ENCODE data around the gene SNX24.

The SNX24 gene

GRCh38 chr5:123037104-123037418, 191.6 kb downstream of the SNX24 start:
- TF ChIP-seq FEZF1 (tag by site-specific recombination; IDR thresholded peaks at IDR 0.05) (no peak), ZNF157 (tag by site-specific recombination; IDR thresholded peaks at IDR 0.05) (no peak), ZNF837 (tag by site-specific recombination; IDR thresholded peaks at IDR 0.05) (no peak), ZBTB20 (tag by site-specific recombination; IDR thresholded peaks at IDR 0.05) (no peak), SCRT2 (tag by site-specific recombination; IDR thresholded peaks at IDR 0.05) (peak; percentile 91), ZNF747 (tag by site-specific recombination; IDR thresholded peaks at IDR 0.05) (no peak), BCL6B (tag by site-specific recombination; IDR thresholded peaks at IDR 0.05) (no peak), SP3 (tag by site-specific recombination; IDR thresholded peaks at IDR 0.05) (no peak), ZNF654 (tag by site-specific recombination; IDR thresholded peaks at IDR 0.05; ENCODE audit: low read depth) (no peak), ZFP37 (tag by site-specific recombination; IDR thresholded peaks at IDR 0.05) (peak; percentile 70; the same call in 1 of the 2 replicates), ZNF777 (tag by site-specific recombination; IDR thresholded peaks at IDR 0.05; ENCODE audit: borderline replicate concordance) (peak; percentile 94), PRDM4 (tag by site-specific recombination; IDR thresholded peaks at IDR 0.05) (peak; percentile 71), ZNF561 (tag by site-specific recombination; IDR thresholded peaks at IDR 0.05; ENCODE audit: borderline replicate concordance) (no peak), ZNF501 (tag by site-specific recombination; IDR thresholded peaks at IDR 0.05) (0 out of 2 replicates have a peak, but pooled peaks have one; percentile 40), TCF7L2 (IDR thresholded peaks at IDR 0.05; ENCODE audit: borderline replicate concordance, low read depth, low read length) (no peak), ZBTB17 (tag by site-specific recombination; IDR thresholded peaks at IDR 0.05) (peak; percentile 7; the same call in 1 of the 2 replicates), PRDM6 (tag by site-specific recombination; IDR thresholded peaks at IDR 0.05) (0 out of 2 replicates have a peak, but pooled peaks have one; percentile 15), ZNF596 (tag by site-specific recombination; IDR thresholded peaks at IDR 0.05) (0 out of 2 replicates have a peak, but pooled peaks have one; percentile 4), ZNF792 (tag by site-specific recombination; IDR thresholded peaks at IDR 0.05) (no peak), ZNF514 (tag by site-specific recombination; IDR thresholded peaks at IDR 0.05) (no peak), ZNF10 (tag by site-specific recombination; IDR thresholded peaks at IDR 0.05) (no peak), ZBTB26 (tag by site-specific recombination; optimal IDR thresholded peaks at IDR 0.05) (no peak), REPIN1 (tag by site-specific recombination; IDR thresholded peaks at IDR 0.05; ENCODE audit: low read depth) (no peak), SCRT1 (tag by site-specific recombination; IDR thresholded peaks at IDR 0.05; ENCODE audit: borderline replicate concordance) (peak; percentile 55; the same call in 1 of the 2 replicates), ZNF624 (tag by site-specific recombination; IDR thresholded peaks at IDR 0.05) (no peak), ZNF266 (tag by site-specific recombination; IDR thresholded peaks at IDR 0.05; ENCODE audit: low read depth) (no peak)
- Histone ChIP-seq H3K4me1 (ENCODE audit: control insufficient read depth, insufficient read depth, low read length) (peaks cover 7% of the 10 kb centered on the region), H3K9me3 (ENCODE audit: control insufficient read depth, insufficient read depth, low read depth, low read length) (no peaks in the 10 kb centered on the region), H3K4me3 (ENCODE audit: low read depth, low read length) (peak overlapping the region; percentile 86), H3K36me3 (ENCODE audit: control insufficient read depth in 2 of 2, insufficient read depth in 1 of 2, low read length in 2 of 2) (no peaks in the 10 kb centered on the region), H3K27ac (ENCODE audit: extremely low read depth, low read depth, low read length) (peak overlapping the region; percentile 80)
- ChIA-PET CTCF (interaction anchor here (0.6 kb wide), 1 partner anchor 387 kb away, joined by 3 read pairs; no protein-coding TSS in a partner anchor), POLR2A (interaction anchor here (1.4 kb wide), 1 partner anchor 53 kb away, joined by 3 read pairs; no protein-coding TSS in a partner anchor)

Data from HEK293 (cell line).